Measurements from ENCODE around the gene ANKRD16.

ANKRD16 gene

GRCh38 chr10:5921746-5922145, 32.1 kb upstream of the ANKRD16 start:
- H3K4me2 ChIP-seq (ENCODE audit: insufficient read depth, low read length) = no peak overlapping the region
- DNase-seq = no peak
- no peak overlapping the region for H3K27ac ChIP-seq (ENCODE audit: low read length)
- no peak overlapping the region for H3K4me3 ChIP-seq (ENCODE audit: low read depth in 1 of 2, low read length in 2 of 2)
- H2AFZ ChIP-seq (ENCODE audit: low read depth, low read length) = no peak overlapping the region
- no peaks in the 10 kb centered on the region for H3K4me1 ChIP-seq (ENCODE audit: insufficient read depth, low read length)
- H3K36me3 ChIP-seq (ENCODE audit: insufficient read depth, low read length) = peaks cover 91% of the 10 kb centered on the region
- no peaks in the 10 kb centered on the region for H3K27me3 ChIP-seq (ENCODE audit: insufficient read depth, low read length, poor library complexity)
- no peaks in the 10 kb centered on the region for H4K20me1 ChIP-seq (ENCODE audit: insufficient read depth, low read length)
- H3K9me3 ChIP-seq (ENCODE audit: insufficient read depth, low read length, severe bottlenecking) = no peaks in the 10 kb centered on the region
- ATAC-seq (ENCODE audit: insufficient read depth, low read depth) = no peak
- no peak overlapping the region for H3K9ac ChIP-seq (ENCODE audit: low read depth, low read length)
- TF ChIP-seq CTCF (IDR thresholded peaks at IDR 0.05; ENCODE audit: borderline replicate concordance, extremely low read depth, low read length, poor library complexity, severe bottlenecking) = no peak
- no peak for TF ChIP-seq EZH2 (IDR thresholded peaks at IDR 0.05; ENCODE audit: borderline replicate concordance, low read depth, low read length, severe bottlenecking)
- H3K79me2 ChIP-seq (ENCODE audit: insufficient read depth, low read length) = no peaks in the 10 kb centered on the region

GRCh38 chr10:5919568-5919967, 29.9 kb upstream of the ANKRD16 start:
- no peaks in the 10 kb centered on the region for H3K4me1 ChIP-seq (ENCODE audit: insufficient read depth, low read length)
- no peaks in the 10 kb centered on the region for H3K27me3 ChIP-seq (ENCODE audit: insufficient read depth, low read length, poor library complexity)
- no peaks in the 10 kb centered on the region for H3K79me2 ChIP-seq (ENCODE audit: insufficient read depth, low read length)
- H3K4me2 ChIP-seq (ENCODE audit: insufficient read depth, low read length) = no peak overlapping the region
- no peaks in the 10 kb centered on the region; the same call in 1 of the 2 replicates for H4K20me1 ChIP-seq (ENCODE audit: insufficient read depth, low read length)
- no peak overlapping the region for H3K9ac ChIP-seq (ENCODE audit: low read depth, low read length)
- ATAC-seq (ENCODE audit: insufficient read depth, low read depth) = no peak
- no peaks in the 10 kb centered on the region for H3K9me3 ChIP-seq (ENCODE audit: insufficient read depth, low read length, severe bottlenecking)
- no peak overlapping the region for H2AFZ ChIP-seq (ENCODE audit: low read depth, low read length)
- no peak overlapping the region for H3K27ac ChIP-seq (ENCODE audit: low read length)
- DNase-seq = no peak
- TF ChIP-seq CTCF (IDR thresholded peaks at IDR 0.05; ENCODE audit: borderline replicate concordance, extremely low read depth, low read length, poor library complexity, severe bottlenecking) = no peak
- TF ChIP-seq EZH2 (IDR thresholded peaks at IDR 0.05; ENCODE audit: borderline replicate concordance, low read depth, low read length, severe bottlenecking) = no peak
- H3K36me3 ChIP-seq (ENCODE audit: insufficient read depth, low read length) = peaks cover 94% of the 10 kb centered on the region
- no peak overlapping the region for H3K4me3 ChIP-seq (ENCODE audit: low read depth in 1 of 2, low read length in 2 of 2)

GRCh38 chr10:5918763-5919162, 29.1 kb upstream of the ANKRD16 start:
- no peak for DNase-seq
- ATAC-seq (ENCODE audit: insufficient read depth, low read depth) = no peak
- Histone ChIP-seq H3K4me2 (ENCODE audit: insufficient read depth, low read length) (no peak overlapping the region), H3K36me3 (ENCODE audit: insufficient read depth, low read length) (peaks cover 94% of the 10 kb centered on the region), H3K27me3 (ENCODE audit: insufficient read depth, low read length, poor library complexity) (no peaks in the 10 kb centered on the region), H3K4me1 (ENCODE audit: insufficient read depth, low read length) (no peaks in the 10 kb centered on the region), H3K79me2 (ENCODE audit: insufficient read depth, low read length) (no peaks in the 10 kb centered on the region), H4K20me1 (ENCODE audit: insufficient read depth, low read length) (no peaks in the 10 kb centered on the region; the same call in 1 of the 2 replicates), H3K9me3 (ENCODE audit: insufficient read depth, low read length, severe bottlenecking) (no peaks in the 10 kb centered on the region), H2AFZ (ENCODE audit: low read depth, low read length) (no peak overlapping the region), H3K27ac (ENCODE audit: low read length) (no peak overlapping the region), H3K4me3 (ENCODE audit: low read depth in 1 of 2, low read length in 2 of 2) (no peak overlapping the region), H3K9ac (ENCODE audit: low read depth, low read length) (no peak overlapping the region)
- no peak for TF ChIP-seq EZH2 (IDR thresholded peaks at IDR 0.05; ENCODE audit: borderline replicate concordance, low read depth, low read length, severe bottlenecking)
- no peak for TF ChIP-seq CTCF (IDR thresholded peaks at IDR 0.05; ENCODE audit: borderline replicate concordance, extremely low read depth, low read length, poor library complexity, severe bottlenecking)

GRCh38 chr10:5917305-5917704, 27.6 kb upstream of the ANKRD16 start:
- no peaks in the 10 kb centered on the region; the same call in 1 of the 2 replicates for H4K20me1 ChIP-seq (ENCODE audit: insufficient read depth, low read length)
- H3K27ac ChIP-seq (ENCODE audit: low read length) = no peak overlapping the region
- no peak overlapping the region for H3K9ac ChIP-seq (ENCODE audit: low read depth, low read length)
- H2AFZ ChIP-seq (ENCODE audit: low read depth, low read length) = no peak overlapping the region
- H3K36me3 ChIP-seq (ENCODE audit: insufficient read depth, low read length) = peaks cover 94% of the 10 kb centered on the region
- H3K4me2 ChIP-seq (ENCODE audit: insufficient read depth, low read length) = no peak overlapping the region
- no peak for ATAC-seq (ENCODE audit: insufficient read depth, low read depth)
- no peaks in the 10 kb centered on the region for H3K4me1 ChIP-seq (ENCODE audit: insufficient read depth, low read length)
- no peak for DNase-seq
- TF ChIP-seq CTCF (IDR thresholded peaks at IDR 0.05; ENCODE audit: borderline replicate concordance, extremely low read depth, low read length, poor library complexity, severe bottlenecking) = no peak
- TF ChIP-seq EZH2 (IDR thresholded peaks at IDR 0.05; ENCODE audit: borderline replicate concordance, low read depth, low read length, severe bottlenecking) = no peak
- no peak overlapping the region for H3K4me3 ChIP-seq (ENCODE audit: low read depth in 1 of 2, low read length in 2 of 2)
- no peaks in the 10 kb centered on the region for H3K9me3 ChIP-seq (ENCODE audit: insufficient read depth, low read length, severe bottlenecking)
- no peaks in the 10 kb centered on the region for H3K79me2 ChIP-seq (ENCODE audit: insufficient read depth, low read length)
- H3K27me3 ChIP-seq (ENCODE audit: insufficient read depth, low read length, poor library complexity) = no peaks in the 10 kb centered on the region

Measured in DND-41 (cell line).